ENCODE data around the gene BLOC1S4. TPM values are rescaled to one million over a fixed set of nuclear protein-coding genes. Genes with fewer than 3 reads are reported as not detected.

The BLOC1S4 gene
- total RNA-seq, 1 experiment from 2014 or later: 14.0 TPM

- POLR2A ChIA-PET (ENCODE audit: unreplicated experiment): interaction anchor here (0.5 kb wide), 1 partner anchor 56 kb away, joined by 4 read pairs; the partner anchor contains the start of gene MRFAP1
- H3F3A ChIP-seq (ENCODE audit: low read length, unreplicated experiment): peaks cover 5% of the 10 kb centered on the region
- ATAC-seq: no peak
- peak overlapping the region; percentile 33; the same call in 1 of the 2 replicates for H2AFZ ChIP-seq (ENCODE audit: low read length)
- peak overlapping the region; percentile 71 for H3K9ac ChIP-seq (ENCODE audit: low read length)
- no peaks in the 10 kb centered on the region for H3K9me2 ChIP-seq (replicated peaks; ENCODE audit: low read length)
- H3K4me2 ChIP-seq (ENCODE audit: low read length): peak overlapping the region; percentile 81
- no peaks in the 10 kb centered on the region for H3K9me3 ChIP-seq (ENCODE audit: low read length)
- DNase-seq: no peak
- intact Hi-C loops (cut with micrococcal nuclease): no loop called here
- peaks cover 21% of the 10 kb centered on the region for H3K79me2 ChIP-seq (ENCODE audit: low read length)
- BruUV-seq (replicated peaks): no TSS peak
- 0 out of 2 replicates have a peak overlapping the region, but pooled peaks have one; percentile 40 for H3K4me3 ChIP-seq (ENCODE audit: low read length)
- peaks cover 47% of the 10 kb centered on the region for H3K4me1 ChIP-seq (ENCODE audit: insufficient read depth, low read length)
- CTCF ChIA-PET: no interaction called here
- no peaks in the 10 kb centered on the region for H3K36me3 ChIP-seq (ENCODE audit: low read depth, low read length)
- H3K27me3 ChIP-seq (ENCODE audit: low read length): no peaks in the 10 kb centered on the region
- TF ChIP-seq CTCF (conservative IDR thresholded peaks at IDR 0.05; ENCODE audit: low read depth, low read length) (no peak), EZH2 (IDR thresholded peaks at IDR 0.05; ENCODE audit: low read length, unreplicated experiment) (no peak), EZH2phosphoT487 (IDR thresholded peaks at IDR 0.05; ENCODE audit: borderline replicate concordance, low read length) (no peak)
- peak overlapping the region; percentile 96 for H3K27ac ChIP-seq (ENCODE audit: low read length)
- no peaks in the 10 kb centered on the region for H4K20me1 ChIP-seq (ENCODE audit: low read length)
Observed at GRCh38 chr4:6696611-6697010, 19.4 kb upstream of the BLOC1S4 start.

GRCh38 chr4:6697131-6697530, 18.8 kb upstream of the BLOC1S4 start:
- TF ChIP-seq EZH2 (IDR thresholded peaks at IDR 0.05; ENCODE audit: low read length, unreplicated experiment): no peak
- TF ChIP-seq EZH2phosphoT487 (IDR thresholded peaks at IDR 0.05; ENCODE audit: borderline replicate concordance, low read length): no peak
- no peak for TF ChIP-seq CTCF (conservative IDR thresholded peaks at IDR 0.05; ENCODE audit: low read depth, low read length)
- ChIA-PET POLR2A (ENCODE audit: unreplicated experiment) (no interaction called here), CTCF (no interaction called here)
- no peak for ATAC-seq
- H3K9ac ChIP-seq (ENCODE audit: low read length): no peak overlapping the region
- no peaks in the 10 kb centered on the region for H4K20me1 ChIP-seq (ENCODE audit: low read length)
- H3K9me2 ChIP-seq (replicated peaks; ENCODE audit: low read length): no peaks in the 10 kb centered on the region
- H3K4me1 ChIP-seq (ENCODE audit: insufficient read depth, low read length): peaks cover 47% of the 10 kb centered on the region
- H3K4me2 ChIP-seq (ENCODE audit: low read length): no peak overlapping the region
- no TSS peak for BruUV-seq (replicated peaks)
- H3K4me3 ChIP-seq (ENCODE audit: low read length): no peak overlapping the region
- intact Hi-C loops (cut with micrococcal nuclease): no loop called here
- DNase-seq: no peak
- no peaks in the 10 kb centered on the region for H3K9me3 ChIP-seq (ENCODE audit: low read length)
- H2AFZ ChIP-seq (ENCODE audit: low read length): no peak overlapping the region
- H3K27ac ChIP-seq (ENCODE audit: low read length): peak overlapping the region; percentile 96
- peaks cover 5% of the 10 kb centered on the region for H3F3A ChIP-seq (ENCODE audit: low read length, unreplicated experiment)
- no peaks in the 10 kb centered on the region for H3K36me3 ChIP-seq (ENCODE audit: low read depth, low read length)
- H3K79me2 ChIP-seq (ENCODE audit: low read length): peaks cover 21% of the 10 kb centered on the region
- H3K27me3 ChIP-seq (ENCODE audit: low read length): no peaks in the 10 kb centered on the region

GRCh38 chr4:6699388-6699787, 16.6 kb upstream of the BLOC1S4 start:
- ChIA-PET CTCF (interaction anchor here (0.5 to 1.1 kb wide), 2 partner anchors 24 to 131 kb away, joined by 3 to 6 read pairs; no protein-coding TSS in a partner anchor), POLR2A (ENCODE audit: unreplicated experiment) (no interaction called here)
- no peak for DNase-seq

More at GRCh38 chr4:6699388-6699787, 16.6 kb upstream of the BLOC1S4 start:
- no peak overlapping the region for H2AFZ ChIP-seq (ENCODE audit: low read length)
- no peaks in the 10 kb centered on the region for H3K9me3 ChIP-seq (ENCODE audit: low read length)
- H3K27ac ChIP-seq (ENCODE audit: low read length): no peak overlapping the region
- no peak overlapping the region for H3K9ac ChIP-seq (ENCODE audit: low read length)
- intact Hi-C loops (cut with micrococcal nuclease): no loop called here
- H3K27me3 ChIP-seq (ENCODE audit: low read length): no peaks in the 10 kb centered on the region
- no peak for ATAC-seq
- BruUV-seq (replicated peaks): no TSS peak
- H3K4me1 ChIP-seq (ENCODE audit: insufficient read depth, low read length): peaks cover 25% of the 10 kb centered on the region
- H3K4me3 ChIP-seq (ENCODE audit: low read length): no peak overlapping the region
- H3K4me2 ChIP-seq (ENCODE audit: low read length): no peak overlapping the region
- H3K9me2 ChIP-seq (replicated peaks; ENCODE audit: low read length): no peaks in the 10 kb centered on the region
- H3F3A ChIP-seq (ENCODE audit: low read length, unreplicated experiment): peaks cover 5% of the 10 kb centered on the region
- no peaks in the 10 kb centered on the region for H4K20me1 ChIP-seq (ENCODE audit: low read length)
- peaks cover 30% of the 10 kb centered on the region for H3K79me2 ChIP-seq (ENCODE audit: low read length)
- TF ChIP-seq CTCF (conservative IDR thresholded peaks at IDR 0.05; ENCODE audit: low read depth, low read length) (no peak), EZH2phosphoT487 (IDR thresholded peaks at IDR 0.05; ENCODE audit: borderline replicate concordance, low read length) (no peak), EZH2 (IDR thresholded peaks at IDR 0.05; ENCODE audit: low read length, unreplicated experiment) (no peak)
- peaks cover 13% of the 10 kb centered on the region; the same call in 1 of the 2 replicates for H3K36me3 ChIP-seq (ENCODE audit: low read depth, low read length)
